ENCODE results near the gene PTRHD1.
"Not testable (repeated sequence)": the region's sequence is repeated elsewhere in the genome, so short reads cannot be mapped to it uniquely, and the experiment has no call there.

Gene PTRHD1

DNA sequence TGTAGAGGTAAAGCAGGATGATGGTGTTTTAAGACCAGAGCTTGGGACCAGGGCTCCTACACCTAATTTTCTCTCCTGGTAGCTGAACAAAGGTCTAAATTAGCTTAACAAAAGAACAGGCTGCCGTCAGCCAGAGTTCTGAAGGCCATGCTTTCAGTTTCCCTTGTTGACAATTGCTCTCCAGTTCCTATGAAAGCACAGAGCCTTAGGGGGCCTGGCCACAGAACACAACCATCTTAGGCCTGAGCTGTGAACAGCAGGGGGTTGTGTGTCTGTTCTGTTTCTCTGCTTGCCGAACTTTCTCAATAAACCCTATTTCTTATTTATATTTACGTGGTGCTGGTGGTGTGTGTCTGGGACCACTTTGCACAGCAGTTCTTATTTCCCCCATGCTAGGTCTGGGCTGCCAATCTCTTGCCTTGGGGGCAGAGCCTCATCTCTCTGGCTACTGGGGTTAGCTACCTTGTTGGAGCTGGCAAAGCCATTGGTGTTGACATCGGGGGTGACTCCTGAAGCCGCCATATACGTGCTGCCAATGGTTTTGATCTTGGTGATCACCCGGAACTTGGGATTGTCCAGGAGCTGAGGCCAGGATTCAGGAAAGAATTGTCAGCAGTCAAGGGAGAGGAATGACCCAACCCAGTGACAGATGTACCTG is 29.0 kb upstream of the PTRHD1 start:
- H3K36me3 Mint-ChIP-seq (ENCODE audit: low read depth), result peaks cover 60% of the 10 kb centered on the region
- no peaks in the 10 kb centered on the region for H3K9me3 Mint-ChIP-seq
- H3K4me3 Mint-ChIP-seq, result no peak overlapping the region
- peaks cover 20% of the 10 kb centered on the region for H3K4me1 Mint-ChIP-seq
- no peak for DNase-seq
- H3K27ac Mint-ChIP-seq, result no peak overlapping the region
- no peaks in the 10 kb centered on the region for H3K27me3 Mint-ChIP-seq
- ATAC-seq, result no peak

DNA sequence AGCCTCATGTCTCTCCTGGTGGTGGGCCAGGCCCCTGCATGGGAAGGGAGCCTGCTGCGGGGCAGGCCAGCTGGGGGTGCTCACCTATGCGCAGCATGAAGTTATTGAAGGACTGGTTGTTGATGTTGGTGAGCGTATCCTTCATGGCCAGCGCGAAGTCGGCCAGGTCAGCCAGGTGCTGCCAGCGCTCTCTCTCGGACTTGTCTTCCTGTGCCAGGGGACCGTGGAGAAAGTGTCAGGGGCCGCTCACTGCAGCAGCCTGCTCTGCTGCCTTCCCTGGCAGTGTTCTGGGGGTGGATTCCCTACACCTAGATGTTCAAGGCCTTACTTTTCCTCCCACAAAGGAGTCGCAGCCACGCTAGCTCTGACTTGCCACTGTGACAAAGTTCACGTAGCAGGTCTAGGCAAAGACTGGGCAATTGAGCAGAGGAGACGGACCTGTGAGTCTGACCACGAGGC is 28.3 kb upstream of the PTRHD1 start:
- H3K27ac Mint-ChIP-seq, result no peak overlapping the region
- no peaks in the 10 kb centered on the region for H3K27me3 Mint-ChIP-seq
- peaks cover 15% of the 10 kb centered on the region for H3K4me1 Mint-ChIP-seq
- H3K9me3 Mint-ChIP-seq, result no peaks in the 10 kb centered on the region
- ATAC-seq, result no peak
- DNase-seq, result no peak
- peaks cover 67% of the 10 kb centered on the region for H3K36me3 Mint-ChIP-seq (ENCODE audit: low read depth)
- no peak overlapping the region for H3K4me3 Mint-ChIP-seq

DNA sequence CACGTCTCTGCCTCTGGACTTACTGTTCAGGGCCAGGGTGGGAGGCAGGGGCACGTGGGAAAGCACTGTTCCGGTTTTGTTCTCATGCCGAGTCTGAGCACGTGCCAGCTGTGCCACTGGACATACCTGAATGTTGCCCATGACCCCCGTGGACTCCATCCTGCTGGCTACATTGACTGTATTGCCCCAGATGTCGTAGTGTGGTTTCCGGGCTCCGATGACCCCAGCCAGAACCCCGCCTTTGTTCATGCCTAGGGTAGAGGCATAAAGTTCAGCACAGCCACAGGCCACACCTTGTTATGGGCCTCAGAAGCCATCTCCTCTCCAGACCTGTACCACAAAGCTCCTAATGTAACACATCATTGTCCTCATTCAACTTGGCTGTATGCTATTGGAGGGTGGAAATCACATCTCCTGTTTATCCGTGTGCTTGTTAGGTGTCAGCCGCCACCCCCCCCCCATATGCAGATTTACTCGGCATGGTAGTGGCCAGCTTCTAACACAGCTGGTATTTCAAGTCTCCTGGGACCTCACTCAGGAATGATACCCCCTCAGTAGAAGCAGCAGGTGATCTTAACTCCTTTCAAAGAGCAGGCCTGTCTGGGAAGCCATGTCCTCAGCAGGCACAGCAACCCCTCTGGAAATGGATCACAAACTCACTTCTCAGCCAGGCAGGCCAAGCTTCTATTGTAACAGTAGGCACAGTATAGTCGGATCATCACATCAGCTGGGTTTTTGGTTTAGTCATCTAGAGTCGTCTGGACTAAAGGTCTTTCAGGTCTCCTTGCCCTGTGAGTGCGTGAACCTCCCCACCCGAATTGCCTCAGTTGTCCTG is 27.6 kb upstream of the PTRHD1 start:
- ATAC-seq, result no peak
- H3K9me3 Mint-ChIP-seq, result no peaks in the 10 kb centered on the region
- H3K27ac Mint-ChIP-seq, result no peak overlapping the region
- peaks cover 69% of the 10 kb centered on the region for H3K36me3 Mint-ChIP-seq (ENCODE audit: low read depth)
- H3K4me1 Mint-ChIP-seq, result peaks cover 8% of the 10 kb centered on the region
- DNase-seq, result no peak
- H3K4me3 Mint-ChIP-seq, result no peak overlapping the region
- no peaks in the 10 kb centered on the region for H3K27me3 Mint-ChIP-seq

DNA sequence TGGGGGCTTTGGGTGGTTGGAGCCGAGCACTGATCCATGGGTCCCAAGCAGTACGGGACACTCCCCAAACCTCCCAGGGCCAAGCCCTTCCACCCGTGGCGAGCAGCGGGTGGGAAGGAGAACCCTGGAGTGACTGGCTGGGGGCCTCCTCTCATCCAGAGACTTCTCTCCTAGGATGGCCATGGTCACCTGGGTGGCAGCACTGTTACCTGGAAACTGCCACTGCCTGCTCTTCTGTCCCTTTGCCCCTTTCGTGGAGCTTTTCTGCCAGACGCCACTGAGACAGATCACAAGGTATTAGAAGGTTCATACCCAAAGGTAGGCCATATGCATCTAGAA is 27.0 kb upstream of the PTRHD1 start:
- Mint-ChIP-seq H3K36me3 (ENCODE audit: low read depth) (peaks cover 70% of the 10 kb centered on the region), H3K27ac (no peak overlapping the region), H3K4me3 (no peak overlapping the region), H3K4me1 (peaks cover 7% of the 10 kb centered on the region), H3K27me3 (no peaks in the 10 kb centered on the region), H3K9me3 (no peaks in the 10 kb centered on the region)
- DNase-seq, result no peak
- no peak for ATAC-seq

DNA sequence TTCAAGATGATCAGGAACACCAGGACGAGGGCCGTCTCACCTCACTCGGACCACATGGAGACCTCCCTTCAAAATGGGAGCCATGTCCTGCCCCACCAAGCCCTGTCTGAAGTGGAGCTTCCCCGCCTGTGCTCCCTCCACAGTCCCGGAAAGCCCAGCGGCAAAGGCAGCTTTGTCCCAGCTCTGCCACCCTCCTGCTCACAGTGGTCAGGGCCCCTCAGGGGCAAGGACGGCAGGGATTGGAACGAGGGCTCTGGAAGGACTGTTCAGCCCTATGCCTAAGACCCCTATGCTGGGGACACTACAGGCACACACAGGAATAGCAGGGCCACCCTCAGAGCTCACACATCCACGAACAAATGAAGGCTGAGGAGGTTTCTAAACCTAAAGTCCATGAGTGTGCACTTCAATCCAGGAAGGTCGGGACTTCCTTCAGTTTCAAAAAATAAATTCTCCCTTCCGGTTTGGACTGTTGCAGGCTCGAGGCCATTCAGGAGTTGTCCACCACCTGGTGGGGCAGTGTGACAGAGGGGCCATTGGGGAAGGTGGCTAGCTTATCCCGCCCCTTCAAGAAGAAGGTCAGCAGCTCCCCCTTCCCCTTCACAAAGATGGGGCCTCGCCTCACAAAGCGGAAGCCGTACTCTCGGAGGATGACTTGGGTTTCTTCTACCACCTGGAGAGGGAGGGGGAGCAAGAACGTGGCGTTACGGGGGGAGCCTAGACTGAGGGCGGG is 26.4 kb upstream of the PTRHD1 start:
- ATAC-seq (no peak), DNase-seq (no peak)
- H3K36me3 Mint-ChIP-seq (ENCODE audit: low read depth), result peaks cover 66% of the 10 kb centered on the region

DNA sequence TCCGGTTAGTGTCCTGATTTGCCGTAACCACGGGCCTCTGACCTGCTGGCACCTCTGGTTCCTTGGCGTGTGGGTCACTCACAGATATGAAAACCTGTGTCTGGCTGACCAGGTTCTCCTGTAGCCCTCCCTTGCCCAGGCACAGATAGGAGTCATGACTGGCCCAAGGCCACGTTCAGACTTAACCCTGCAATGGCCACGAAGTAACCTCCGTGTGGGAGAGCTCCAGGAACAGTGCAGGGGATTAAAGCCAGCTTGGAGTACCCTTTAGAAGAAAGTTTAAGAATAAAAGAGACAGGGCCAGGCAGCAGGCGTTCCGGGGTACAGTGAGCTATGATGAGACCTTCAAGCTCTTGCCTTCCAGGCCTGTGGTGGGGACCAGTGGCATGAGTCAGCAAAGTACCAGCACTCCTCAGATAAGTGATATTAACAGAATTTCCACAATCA is 25.6 kb upstream of the PTRHD1 start:
- Mint-ChIP-seq H3K36me3 (ENCODE audit: low read depth) (peaks cover 66% of the 10 kb centered on the region), H3K4me1 (no peaks in the 10 kb centered on the region), H3K27ac (peak overlapping the region; percentile 14), H3K4me3 (no peak overlapping the region), H3K9me3 (no peaks in the 10 kb centered on the region), H3K27me3 (no peaks in the 10 kb centered on the region)
- DNase-seq, result no peak
- no peak for ATAC-seq

More for the DNA sequence above, 26.4 kb upstream of the PTRHD1 start:
- H3K27ac Mint-ChIP-seq, result no peak overlapping the region
- no peaks in the 10 kb centered on the region for H3K9me3 Mint-ChIP-seq
- no peak overlapping the region for H3K4me3 Mint-ChIP-seq
- H3K4me1 Mint-ChIP-seq, result peaks cover 2% of the 10 kb centered on the region
- no peaks in the 10 kb centered on the region for H3K27me3 Mint-ChIP-seq

DNA sequence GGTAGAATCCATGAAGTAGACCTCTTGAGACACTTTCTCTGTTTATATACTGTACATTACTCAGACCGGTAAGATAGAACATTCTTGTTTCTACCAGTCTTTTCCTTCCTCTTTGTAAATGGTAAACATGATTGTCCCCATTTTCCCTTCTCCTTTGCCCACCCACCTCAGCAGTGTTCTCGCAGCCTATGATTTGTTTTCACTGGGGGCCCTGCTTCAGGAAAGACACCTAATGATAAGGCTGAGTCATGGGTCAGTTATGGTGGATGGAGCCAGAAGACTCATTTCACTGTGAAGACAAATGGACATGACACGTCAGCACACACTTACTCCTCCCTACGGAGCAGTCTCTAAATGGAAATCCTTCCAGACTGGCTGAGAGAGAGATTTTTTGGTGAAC is 23.7 kb upstream of the PTRHD1 start:
- DNase-seq (no peak), ATAC-seq (no peak)
- Mint-ChIP-seq H3K4me3 (no peak overlapping the region), H3K9me3 (no peaks in the 10 kb centered on the region), H3K4me1 (no peaks in the 10 kb centered on the region), H3K27me3 (no peaks in the 10 kb centered on the region), H3K36me3 (ENCODE audit: low read depth) (peaks cover 60% of the 10 kb centered on the region), H3K27ac (no peak overlapping the region)

DNA sequence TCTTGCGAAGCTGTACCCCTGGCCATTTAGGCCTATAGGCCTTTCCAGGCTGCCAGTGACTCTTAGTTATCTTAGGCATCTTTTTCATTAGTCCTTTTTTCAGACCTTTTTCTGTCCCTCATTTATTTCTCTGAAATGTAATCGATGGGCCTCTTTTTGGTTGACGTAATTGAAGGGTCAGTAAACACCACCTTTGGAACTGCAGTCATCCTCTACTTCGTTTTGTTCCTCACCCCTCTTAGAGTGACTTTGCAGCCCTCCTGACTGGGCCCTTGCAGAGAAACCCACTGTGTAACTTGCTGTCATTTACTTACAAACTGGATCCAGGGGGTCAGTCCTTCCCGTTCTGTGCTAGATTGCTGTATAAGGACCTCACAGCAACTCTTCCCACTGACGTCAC is 23.2 kb upstream of the PTRHD1 start:
- DNase-seq (no peak), ATAC-seq (no peak)
- H3K36me3 Mint-ChIP-seq (ENCODE audit: low read depth), result peaks cover 57% of the 10 kb centered on the region
- H3K9me3 Mint-ChIP-seq, result no peaks in the 10 kb centered on the region
- no peak overlapping the region for H3K27ac Mint-ChIP-seq
- H3K4me3 Mint-ChIP-seq, result no peak overlapping the region
- H3K4me1 Mint-ChIP-seq, result no peaks in the 10 kb centered on the region
- no peaks in the 10 kb centered on the region for H3K27me3 Mint-ChIP-seq

DNA sequence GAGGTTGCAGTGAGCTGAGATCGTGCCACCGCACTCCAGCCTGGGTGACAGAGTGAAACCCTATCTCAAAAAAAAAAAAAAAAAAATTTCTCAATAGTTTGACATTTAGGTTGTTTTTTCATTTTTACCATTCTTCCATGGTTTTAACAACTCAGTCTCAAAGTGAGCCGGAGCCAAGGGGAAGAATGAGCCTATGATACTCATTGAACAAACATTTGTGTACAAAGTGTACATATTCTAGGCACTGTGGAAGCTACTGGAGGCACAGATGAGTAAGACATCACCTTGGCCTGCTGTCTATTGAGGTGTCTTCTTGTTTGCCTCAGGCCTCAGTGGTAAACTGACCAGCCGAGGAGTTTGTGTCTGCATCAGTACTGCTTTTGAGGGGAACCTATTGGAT is 22.0 kb upstream of the PTRHD1 start:
- Mint-ChIP-seq H3K4me1 (no peaks in the 10 kb centered on the region), H3K4me3 (no peak overlapping the region), H3K27ac (no peak overlapping the region), H3K9me3 (no peaks in the 10 kb centered on the region), H3K27me3 (no peaks in the 10 kb centered on the region), H3K36me3 (ENCODE audit: low read depth) (peaks cover 51% of the 10 kb centered on the region)
- DNase-seq (no peak), ATAC-seq (no peak)

DNA sequence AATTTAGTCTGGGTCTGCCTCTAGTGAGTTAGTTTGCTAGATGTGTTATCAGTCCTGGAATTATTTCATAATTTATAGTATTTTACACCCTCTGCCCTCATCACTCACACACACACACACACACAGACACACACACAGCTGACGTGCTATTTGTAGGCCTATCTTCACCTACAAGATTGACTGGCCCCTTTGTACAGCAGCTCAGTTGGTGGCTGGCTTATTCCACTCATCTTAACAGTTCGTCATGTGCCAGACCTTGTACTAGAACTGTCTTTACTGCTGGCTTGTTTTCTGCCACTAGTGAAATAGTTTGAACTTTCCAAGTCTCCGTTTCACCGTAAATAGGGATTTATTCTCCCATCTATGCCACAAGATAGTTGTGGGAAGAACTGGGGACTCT is 21.3 kb upstream of the PTRHD1 start:
- Mint-ChIP-seq H3K36me3 (ENCODE audit: low read depth) (peaks cover 51% of the 10 kb centered on the region), H3K9me3 (no peaks in the 10 kb centered on the region), H3K27ac (no peak overlapping the region), H3K27me3 (no peaks in the 10 kb centered on the region), H3K4me3 (no peak overlapping the region), H3K4me1 (no peaks in the 10 kb centered on the region)
- no peak for DNase-seq
- ATAC-seq, result no peak

DNA sequence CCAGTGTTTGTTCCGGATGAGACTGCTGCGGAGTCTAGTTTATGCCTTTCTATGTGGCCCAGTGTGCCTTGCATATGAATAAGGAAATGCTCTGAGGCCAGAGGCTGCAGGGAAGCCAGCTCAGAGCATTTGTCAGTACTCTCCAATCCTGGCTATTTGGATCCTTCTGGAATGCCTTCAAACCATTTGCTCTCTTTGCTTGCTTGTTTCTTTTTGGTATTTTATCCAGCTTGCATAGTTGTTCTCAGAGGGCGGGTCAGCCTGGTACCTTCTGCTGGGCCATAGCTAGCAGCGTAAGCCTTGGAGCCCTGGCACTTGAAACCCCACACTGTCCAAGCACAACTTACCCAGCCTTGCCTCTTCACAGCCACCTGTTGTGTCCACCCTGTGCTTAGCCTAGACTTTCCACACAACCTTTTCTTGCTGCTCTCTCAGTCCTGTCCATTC is 20.5 kb upstream of the PTRHD1 start:
- ATAC-seq, result no peak
- H3K4me1 Mint-ChIP-seq, result peaks cover 4% of the 10 kb centered on the region

DNA sequence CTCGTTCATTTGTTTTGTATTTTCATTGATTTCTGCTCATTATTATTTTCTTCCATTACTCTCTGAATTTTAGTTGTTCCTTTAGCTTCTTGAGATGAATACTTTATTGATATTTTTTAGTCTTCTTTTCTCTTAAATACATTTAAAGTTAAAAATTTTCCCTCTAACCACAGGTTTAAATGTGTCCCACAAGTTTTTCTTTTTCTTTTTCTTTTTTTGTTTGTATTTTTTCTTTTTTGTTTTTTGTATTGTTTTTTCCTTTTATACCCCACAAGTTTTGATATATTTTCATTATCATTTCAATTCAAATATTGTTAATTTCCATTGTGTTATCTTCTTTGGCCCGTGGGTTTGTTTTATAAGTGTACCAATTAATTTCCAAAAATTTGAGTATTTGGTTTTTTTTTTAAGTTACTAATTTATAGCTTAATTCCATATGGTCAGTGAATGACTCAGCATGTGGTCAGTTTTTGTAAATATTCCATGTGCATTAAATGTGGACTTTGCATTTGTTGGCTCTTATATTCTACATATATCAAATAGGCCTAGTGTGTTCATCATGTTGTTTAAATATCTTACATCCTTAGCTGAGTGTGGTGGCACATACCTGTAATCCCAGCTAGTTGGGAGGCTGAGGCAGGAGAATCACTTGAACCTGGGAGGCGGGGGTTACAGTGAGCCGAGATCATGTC is 16.3 kb upstream of the PTRHD1 start:
- H3K4me1 Mint-ChIP-seq, result peaks cover 4% of the 10 kb centered on the region
- H3K27ac Mint-ChIP-seq, result no peak overlapping the region
- peaks cover 5% of the 10 kb centered on the region for H3K9me3 Mint-ChIP-seq
- DNase-seq (no peak), ATAC-seq (no peak)
- H3K4me3 Mint-ChIP-seq, result peak overlapping the region; percentile 43
- H3K27me3 Mint-ChIP-seq, result no peaks in the 10 kb centered on the region
- peaks cover 40% of the 10 kb centered on the region for H3K36me3 Mint-ChIP-seq (ENCODE audit: low read depth)

More for the DNA sequence above, 20.5 kb upstream of the PTRHD1 start:
- Mint-ChIP-seq H3K27me3 (no peaks in the 10 kb centered on the region), H3K4me3 (no peak overlapping the region), H3K9me3 (no peaks in the 10 kb centered on the region), H3K27ac (no peak overlapping the region), H3K36me3 (ENCODE audit: low read depth) (peaks cover 50% of the 10 kb centered on the region)
- DNase-seq, result no peak

DNA sequence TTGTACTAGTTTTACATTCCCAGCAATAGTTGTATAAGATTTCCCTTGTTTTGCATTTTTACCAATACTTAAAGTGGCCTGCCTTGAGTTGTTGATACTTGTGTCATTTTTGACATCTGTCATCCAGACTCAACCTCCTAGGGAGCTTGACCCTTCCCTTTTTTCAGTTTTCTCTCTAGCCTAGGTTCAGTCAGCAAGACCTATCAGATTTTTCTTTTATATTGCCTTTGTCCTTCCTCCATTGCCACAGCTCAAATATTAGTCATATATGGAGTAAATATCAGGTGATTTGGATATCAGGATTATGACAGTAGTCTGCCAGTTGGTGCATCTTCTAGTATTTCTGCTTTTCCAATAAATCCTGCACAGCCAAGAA is 13.5 kb upstream of the PTRHD1 start:
- Mint-ChIP-seq H3K27me3 (no peaks in the 10 kb centered on the region), H3K9me3 (peaks cover 5% of the 10 kb centered on the region), H3K27ac (no peak overlapping the region), H3K4me1 (peaks cover 4% of the 10 kb centered on the region), H3K36me3 (ENCODE audit: low read depth) (peaks cover 42% of the 10 kb centered on the region), H3K4me3 (no peak overlapping the region)
- DNase-seq, result no peak
- no peak for ATAC-seq

DNA sequence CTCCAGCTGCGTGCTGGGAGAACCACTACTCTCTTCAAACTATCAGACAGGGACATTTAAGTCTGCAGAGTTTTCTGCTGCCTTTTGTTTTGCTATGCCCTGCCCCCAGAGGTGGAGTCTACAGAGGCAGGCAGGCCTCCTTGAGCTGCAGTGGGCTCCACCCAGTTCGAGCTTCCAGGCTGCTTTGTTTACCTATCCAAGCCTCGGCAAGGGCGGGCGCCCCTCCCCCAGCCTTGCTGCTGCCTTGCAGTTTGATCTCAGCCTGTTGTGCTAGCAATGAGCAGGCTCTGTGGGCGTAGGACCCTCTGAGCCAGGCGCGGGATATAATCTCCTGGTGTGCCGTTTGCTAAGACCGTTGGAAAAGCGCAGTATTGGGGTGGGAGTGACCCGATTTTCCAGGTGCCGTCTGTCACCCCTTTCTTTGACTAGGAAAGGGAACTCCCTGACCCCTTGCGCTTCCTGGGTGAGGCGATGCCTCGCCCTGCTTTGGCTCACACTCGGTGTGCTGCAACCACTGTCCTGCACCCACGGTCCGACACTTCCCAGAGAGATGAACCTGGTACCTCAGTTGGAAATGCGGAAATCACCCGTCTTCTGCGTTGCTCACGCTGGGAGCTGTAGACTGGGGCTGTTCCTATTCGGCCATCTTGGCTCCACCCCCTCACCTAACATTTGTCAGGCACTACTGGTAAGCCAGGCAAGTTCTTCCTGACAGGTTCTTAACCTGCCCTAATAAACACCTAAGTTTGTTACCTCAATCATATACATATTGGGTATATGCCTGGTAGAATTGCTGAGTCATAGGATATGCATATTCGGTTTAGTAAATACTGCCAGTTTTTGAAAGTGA is 12.8 kb upstream of the PTRHD1 start:
- not testable (repeated sequence) for H3K4me1 Mint-ChIP-seq

More for the DNA sequence above, 12.8 kb upstream of the PTRHD1 start:
- not testable (repeated sequence) for ATAC-seq, H3K4me3 Mint-ChIP-seq, DNase-seq, H3K9me3 Mint-ChIP-seq, H3K27me3 Mint-ChIP-seq, H3K27ac Mint-ChIP-seq
- H3K36me3 Mint-ChIP-seq (ENCODE audit: low read depth), result peaks cover 46% of the 10 kb centered on the region
